ENCODE measurements around the gene TCL1A. TPM values are rescaled to one million over a fixed set of nuclear protein-coding genes. Genes with fewer than 3 reads are reported as not detected.
"Not testable (repeated sequence)": the region's sequence is repeated elsewhere in the genome, so short reads cannot be mapped to it uniquely, and the experiment has no call there.

The TCL1A gene
- polyA plus RNA-seq, 2 donors: not detected

- 60 to 75% methylated on average over 1 of the region's 1 CpG for WGBS, 2 donors
These were observed 25.4 kb upstream of the TCL1A start for GRCh38 chr14:95739356-95739755.

GRCh38 chr14:95733212-95733611 lies 19.3 kb upstream of the TCL1A start:
- H3K4me3 ChIP-seq (ENCODE audit: low read depth in 1 of 2, low read length in 2 of 2): no peak overlapping the region
- H3K27me3 ChIP-seq (ENCODE audit: control insufficient read depth in 1 of 2, insufficient read depth in 2 of 2, low read length in 2 of 2): no peaks in the 10 kb centered on the region
- no peaks in the 10 kb centered on the region for H3K36me3 ChIP-seq (ENCODE audit: control insufficient read depth in 2 of 2, insufficient read depth in 2 of 2, low read length in 1 of 2)
- no peaks in the 10 kb centered on the region for H3K4me1 ChIP-seq (ENCODE audit: control insufficient read depth in 2 of 2, insufficient read depth in 2 of 2, low read length in 1 of 2)
- H3K27ac ChIP-seq (ENCODE audit: low read depth in 2 of 2, low read length in 1 of 2): no peak overlapping the region
- no peaks in the 10 kb centered on the region for H3K9me3 ChIP-seq (ENCODE audit: control insufficient read depth in 2 of 2, insufficient read depth in 1 of 2, low read depth in 1 of 2, low read length in 1 of 2)
- WGBS, 2 donors: 78 to 88% methylated on average over 1 of the region's 1 CpG

More at GRCh38 chr14:95739356-95739755, 25.4 kb upstream of the TCL1A start:
- Histone ChIP-seq H3K36me3 (ENCODE audit: control insufficient read depth in 2 of 2, insufficient read depth in 2 of 2, low read length in 1 of 2) (no peaks in the 10 kb centered on the region), H3K27me3 (ENCODE audit: control insufficient read depth in 1 of 2, insufficient read depth in 2 of 2, low read length in 2 of 2) (no peaks in the 10 kb centered on the region), H3K9me3 (ENCODE audit: control insufficient read depth in 2 of 2, insufficient read depth in 1 of 2, low read depth in 1 of 2, low read length in 1 of 2) (peaks cover 0 to 3% of the 10 kb centered on the region in 2 donors), H3K4me1 (ENCODE audit: control insufficient read depth in 2 of 2, insufficient read depth in 2 of 2, low read length in 1 of 2) (peaks cover 0 to 4% of the 10 kb centered on the region in 2 donors), H3K4me3 (ENCODE audit: low read depth in 1 of 2, low read length in 2 of 2) (no peak overlapping the region), H3K27ac (ENCODE audit: low read depth in 2 of 2, low read length in 1 of 2) (no peak overlapping the region)

- 71 to 81% methylated on average over 5 of the region's 5 CpGs for WGBS, 2 donors
- Histone ChIP-seq H3K9me3 (ENCODE audit: control insufficient read depth in 2 of 2, insufficient read depth in 1 of 2, low read depth in 1 of 2, low read length in 1 of 2) (peaks cover 0 to 2% of the 10 kb centered on the region in 2 donors), H3K4me1 (ENCODE audit: control insufficient read depth in 2 of 2, insufficient read depth in 2 of 2, low read length in 1 of 2) (no peaks in the 10 kb centered on the region), H3K27ac (ENCODE audit: low read depth in 2 of 2, low read length in 1 of 2) (no peak overlapping the region), H3K27me3 (ENCODE audit: control insufficient read depth in 1 of 2, insufficient read depth in 2 of 2, low read length in 2 of 2) (no peaks in the 10 kb centered on the region), H3K36me3 (ENCODE audit: control insufficient read depth in 2 of 2, insufficient read depth in 2 of 2, low read length in 1 of 2) (no peaks in the 10 kb centered on the region), H3K4me3 (ENCODE audit: low read depth in 1 of 2, low read length in 2 of 2) (no peak overlapping the region)
These were observed 16.2 kb upstream of the TCL1A start for GRCh38 chr14:95730126-95730525.

GRCh38 chr14:95729402-95730028 lies 15.6 kb upstream of the TCL1A start:
- not testable (repeated sequence) for H3K9me3 ChIP-seq (ENCODE audit: control insufficient read depth in 2 of 2, insufficient read depth in 1 of 2, low read depth in 1 of 2, low read length in 1 of 2); H3K27me3 ChIP-seq (ENCODE audit: control insufficient read depth in 1 of 2, insufficient read depth in 2 of 2, low read length in 2 of 2); H3K36me3 ChIP-seq (ENCODE audit: control insufficient read depth in 2 of 2, insufficient read depth in 2 of 2, low read length in 1 of 2); H3K4me1 ChIP-seq (ENCODE audit: control insufficient read depth in 2 of 2, insufficient read depth in 2 of 2, low read length in 1 of 2); H3K27ac ChIP-seq (ENCODE audit: low read depth in 2 of 2, low read length in 1 of 2); H3K4me3 ChIP-seq (ENCODE audit: low read depth in 1 of 2, low read length in 2 of 2)
- WGBS, 2 donors: 77 to 79% methylated on average over 8 of the region's 8 CpGs

- H3K27me3 ChIP-seq (ENCODE audit: control insufficient read depth in 1 of 2, insufficient read depth in 2 of 2, low read length in 2 of 2): no peaks in the 10 kb centered on the region
- no peak overlapping the region for H3K4me3 ChIP-seq (ENCODE audit: low read depth in 1 of 2, low read length in 2 of 2)
- H3K9me3 ChIP-seq (ENCODE audit: control insufficient read depth in 2 of 2, insufficient read depth in 1 of 2, low read depth in 1 of 2, low read length in 1 of 2): peaks cover 0 to 2% of the 10 kb centered on the region in 2 donors
- WGBS, 2 donors: 61 to 77% methylated on average over 6 of the region's 6 CpGs
- H3K36me3 ChIP-seq (ENCODE audit: control insufficient read depth in 2 of 2, insufficient read depth in 2 of 2, low read length in 1 of 2): no peaks in the 10 kb centered on the region
- H3K27ac ChIP-seq (ENCODE audit: low read depth in 2 of 2, low read length in 1 of 2): no peak overlapping the region
- H3K4me1 ChIP-seq (ENCODE audit: control insufficient read depth in 2 of 2, insufficient read depth in 2 of 2, low read length in 1 of 2): no peaks in the 10 kb centered on the region
These were observed 13.3 kb upstream of the TCL1A start for GRCh38 chr14:95727056-95727700.

- peaks cover 0 to 2% of the 10 kb centered on the region in 2 donors for H3K9me3 ChIP-seq (ENCODE audit: control insufficient read depth in 2 of 2, insufficient read depth in 1 of 2, low read depth in 1 of 2, low read length in 1 of 2)
- 69 to 77% methylated on average over 5 of the region's 5 CpGs for WGBS, 2 donors
- H3K27ac ChIP-seq (ENCODE audit: low read depth in 2 of 2, low read length in 1 of 2): no peak overlapping the region
- H3K4me3 ChIP-seq (ENCODE audit: low read depth in 1 of 2, low read length in 2 of 2): no peak overlapping the region
- no peaks in the 10 kb centered on the region for H3K27me3 ChIP-seq (ENCODE audit: control insufficient read depth in 1 of 2, insufficient read depth in 2 of 2, low read length in 2 of 2)
- no peaks in the 10 kb centered on the region for H3K4me1 ChIP-seq (ENCODE audit: control insufficient read depth in 2 of 2, insufficient read depth in 2 of 2, low read length in 1 of 2)
- H3K36me3 ChIP-seq (ENCODE audit: control insufficient read depth in 2 of 2, insufficient read depth in 2 of 2, low read length in 1 of 2): no peaks in the 10 kb centered on the region
These were observed 11.9 kb upstream of the TCL1A start for GRCh38 chr14:95725685-95726336.

GRCh38 chr14:95722525-95723190 lies 8.7 kb upstream of the TCL1A start:
- Histone ChIP-seq H3K27ac (ENCODE audit: low read depth in 2 of 2, low read length in 1 of 2) (no peak overlapping the region), H3K4me3 (ENCODE audit: low read depth in 1 of 2, low read length in 2 of 2) (no peak overlapping the region), H3K9me3 (ENCODE audit: control insufficient read depth in 2 of 2, insufficient read depth in 1 of 2, low read depth in 1 of 2, low read length in 1 of 2) (peaks cover 0 to 2% of the 10 kb centered on the region in 2 donors), H3K4me1 (ENCODE audit: control insufficient read depth in 2 of 2, insufficient read depth in 2 of 2, low read length in 1 of 2) (no peaks in the 10 kb centered on the region), H3K27me3 (ENCODE audit: control insufficient read depth in 1 of 2, insufficient read depth in 2 of 2, low read length in 2 of 2) (no peaks in the 10 kb centered on the region), H3K36me3 (ENCODE audit: control insufficient read depth in 2 of 2, insufficient read depth in 2 of 2, low read length in 1 of 2) (no peaks in the 10 kb centered on the region)
- 63 to 74% methylated on average over 1 of the region's 1 CpG for WGBS, 2 donors

GRCh38 chr14:95712398-95712797 lies 1.5 kb downstream of the TCL1A start:
- H3K9me3 ChIP-seq (ENCODE audit: control insufficient read depth in 2 of 2, insufficient read depth in 1 of 2, low read depth in 1 of 2, low read length in 1 of 2): peaks cover 0 to 4% of the 10 kb centered on the region in 2 donors
- H3K27me3 ChIP-seq (ENCODE audit: control insufficient read depth in 1 of 2, insufficient read depth in 2 of 2, low read length in 2 of 2): peaks cover 0 to 2% of the 10 kb centered on the region in 2 donors
- no peak overlapping the region for H3K4me3 ChIP-seq (ENCODE audit: low read depth in 1 of 2, low read length in 2 of 2)
- 88% methylated on average over 9 of the region's 9 CpGs for WGBS, 2 donors
- H3K27ac ChIP-seq (ENCODE audit: low read depth in 2 of 2, low read length in 1 of 2): no peak overlapping the region
- no peaks in the 10 kb centered on the region for H3K4me1 ChIP-seq (ENCODE audit: control insufficient read depth in 2 of 2, insufficient read depth in 2 of 2, low read length in 1 of 2)
- no peaks in the 10 kb centered on the region for H3K36me3 ChIP-seq (ENCODE audit: control insufficient read depth in 2 of 2, insufficient read depth in 2 of 2, low read length in 1 of 2)

GRCh38 chr14:95711476-95712176 lies 2.3 kb downstream of the TCL1A start:
- Histone ChIP-seq H3K36me3 (ENCODE audit: control insufficient read depth in 2 of 2, insufficient read depth in 2 of 2, low read length in 1 of 2) (no peaks in the 10 kb centered on the region), H3K4me3 (ENCODE audit: low read depth in 1 of 2, low read length in 2 of 2) (no peak overlapping the region), H3K27ac (ENCODE audit: low read depth in 2 of 2, low read length in 1 of 2) (no peak overlapping the region), H3K4me1 (ENCODE audit: control insufficient read depth in 2 of 2, insufficient read depth in 2 of 2, low read length in 1 of 2) (no peaks in the 10 kb centered on the region), H3K27me3 (ENCODE audit: control insufficient read depth in 1 of 2, insufficient read depth in 2 of 2, low read length in 2 of 2) (peaks cover 0 to 2% of the 10 kb centered on the region in 2 donors), H3K9me3 (ENCODE audit: control insufficient read depth in 2 of 2, insufficient read depth in 1 of 2, low read depth in 1 of 2, low read length in 1 of 2) (peaks cover 0 to 4% of the 10 kb centered on the region in 2 donors)
- WGBS, 2 donors: 68 to 73% methylated on average over 9 of the region's 9 CpGs

Measured in esophagus (tissue), 2 donors.